K562 (cell line): Measurements from ENCODE around the gene RNF151. TPM values are rescaled to one million over a fixed set of nuclear protein-coding genes. Genes with fewer than 3 reads are reported as not detected.
A peak's percentile ranks its signal among the peaks of the same experiment; 100 is the strongest.

ENCODE experiments used
- ATAC-seq: fragments of 200-7000 bp; cut with Tn5 transposase; 3 replicates; pipeline ENCODE4 v1.9.1; 2020; ENCODE audit warnings: moderate library complexity
- BruUV-seq: library from RNA; stranded (reverse); fragments of 400-500 nt; replicated peaks from 2 replicates; lab custom pipeline; 2021; lab: Mats Ljungman, UMichigan
- CTCF ChIA-PET: fragments of 300-600 bp; formaldehyde crosslinking; extraction: SDS; loops from one replicate; lab custom pipeline; 2021; ENCODE audit warnings: low intra/inter-chr PET ratio; lab: Yijun Ruan, JAX
- POLR2A ChIA-PET: fragments of 300-600, 350-650 bp; sonication (Branson Sonifier 250); formaldehyde crosslinking; extraction: SDS; loops from one replicate; lab custom pipeline; 2021; ENCODE audit warnings: antibody characterized with exemption, inconsistent platforms; lab: Yijun Ruan, JAX
- DNase-seq, 4 experiments: peaks; one replicate each; pipeline versions ENCODE4 v3.0.0 to v3.0.0-alpha.2; 2011 to 2018; ENCODE audit warnings: low spot score in 3 of 4, mixed read lengths in 3 of 4; ENCODE audit errors: extremely low read depth in 1 of 4
- FAIRE-seq: peaks from 2 replicates; lab custom pipeline; 2011; peaks lifted over from hg19 to GRCh38; lab: Jason Lieb, UNC
- H2AFZ ChIP-seq: 2 replicates; pipeline ENCODE4 v1.6.0; 2011; ENCODE audit warnings: low read depth, low read length, control low read depth, inconsistent platforms
- H3K27ac ChIP-seq: fragments of 200-600 bp; 3 replicates; pipeline ENCODE4 v1.8.0; 2011; ENCODE audit warnings: low read depth, mild to moderate bottlenecking, control low read depth, inconsistent platforms, low read length, moderate library complexity, mixed read lengths; ENCODE audit errors: extremely low read depth
- H3K27me3 ChIP-seq, 2 experiments: fragments of 300-600 bp in 1 of 2; 2 replicates in 1 of 2; 3 replicates in 1 of 2; pipeline versions ENCODE4 v1.6.0 to v1.8.0; 2011; ENCODE audit warnings: inconsistent platforms in 2 of 2, low read length in 2 of 2, mild to moderate bottlenecking in 1 of 2, mixed read lengths in 1 of 2, moderate library complexity in 1 of 2; ENCODE audit not compliant: control insufficient read depth in 2 of 2, insufficient read depth in 2 of 2
- H3K36me3 ChIP-seq: fragments of 300-600 bp; 3 replicates; pipeline ENCODE4 v1.8.0; 2011; ENCODE audit warnings: mild to moderate bottlenecking, low read length, inconsistent platforms; ENCODE audit not compliant: control insufficient read depth, insufficient read depth
- H3K4me1 ChIP-seq, 2 experiments: fragments of 200-600 bp in 1 of 2; replicated peaks in 1 of 2; 2 replicates in 1 of 2; 3 replicates in 1 of 2; pipeline versions ENCODE4 v1.5.1 to v1.8.0; 2011; ENCODE audit warnings: inconsistent platforms in 2 of 2, low read length in 2 of 2, mild to moderate bottlenecking in 1 of 2, mixed read lengths in 1 of 2, moderate library complexity in 1 of 2; ENCODE audit not compliant: control insufficient read depth in 2 of 2, insufficient read depth in 2 of 2
- H3K4me2 ChIP-seq: 2 replicates; pipeline ENCODE4 v1.6.1; 2011; ENCODE audit warnings: low read length, control low read depth, inconsistent platforms, mixed read lengths; ENCODE audit not compliant: insufficient read depth
- H3K4me3 ChIP-seq: fragments of 200-600 bp; sonication (generic), shearing (Covaris generic); 2 replicates; pipeline ENCODE4 v1.5.1; 2016; ENCODE audit warnings: control low read depth, inconsistent platforms
- H3K79me2 ChIP-seq: fragments of 200-600 bp; 3 replicates; pipeline ENCODE4 v1.8.0; 2011; ENCODE audit warnings: low read length, inconsistent platforms; ENCODE audit not compliant: control insufficient read depth, insufficient read depth
- H3K9ac ChIP-seq, 2 experiments: 2 replicates each; pipeline versions ENCODE4 v1.6.0 to v1.6.1; 2011; ENCODE audit warnings: low read depth in 2 of 2, low read length in 2 of 2, control low read depth in 1 of 2, inconsistent platforms in 1 of 2, mild to moderate bottlenecking in 1 of 2, mixed read lengths in 1 of 2; ENCODE audit not compliant: insufficient read depth in 1 of 2
- H3K9me1 ChIP-seq: one replicate; pipeline ENCODE4 v1.6.0; 2011; ENCODE audit warnings: inconsistent platforms, mild to moderate bottlenecking, low read length, moderate library complexity; ENCODE audit not compliant: control insufficient read depth, insufficient read depth
- H3K9me3 ChIP-seq: replicated peaks from 2 replicates; pipeline ENCODE4 v1.5.1; 2011; ENCODE audit warnings: low read depth, low read length, inconsistent platforms; ENCODE audit not compliant: control insufficient read depth, insufficient read depth
- H4K20me1 ChIP-seq: replicated peaks from 2 replicates; pipeline ENCODE4 v1.6.1; 2011; ENCODE audit warnings: low read length, inconsistent platforms, mixed read lengths; ENCODE audit not compliant: control insufficient read depth, insufficient read depth
- ADNP ChIP-seq: fragments of 200-800 bp; sonication (Bioruptor generic); IDR thresholded peaks from 2 replicates; pipeline ENCODE4 v1.6.1; 2016; ENCODE audit warnings: missing genetic modification characterization, missing compliant biosample characterization
- POLR2G ChIP-seq: fragments of 200-400 bp; formaldehyde crosslinking; IDR thresholded peaks from 2 replicates; pipeline ENCODE4 v1.6.1; 2017; ENCODE audit warnings: low read depth, mild to moderate bottlenecking, antibody characterized with exemption, low read length, moderate library complexity
- RBFOX2 ChIP-seq: fragments of 200-400 bp; formaldehyde crosslinking; IDR thresholded peaks from 2 replicates; pipeline ENCODE4 v1.6.1; 2017; ENCODE audit warnings: low read depth, mild to moderate bottlenecking, low read length, moderate library complexity
- RBM14 ChIP-seq: fragments of 200-400 bp; formaldehyde crosslinking; IDR thresholded peaks from 2 replicates; pipeline ENCODE4 v1.6.1; 2018; ENCODE audit warnings: low read depth, mild to moderate bottlenecking, low read length, moderate library complexity, borderline replicate concordance; ENCODE audit not compliant: insufficient read depth
- WGBS: fragments of 100-300 bp; shearing (Covaris generic); methylation state at CpG from one replicate; pipeline ENCODE4 v1.1.6; 2016; ENCODE audit warnings: low coverage, mixed read lengths; ENCODE audit not compliant: insufficient coverage; ENCODE audit errors: missing lambda C conversion rate; 5-methylcytosine and 5-hydroxymethylcytosine counted together
- in situ Hi-C: fragments of 300-500 bp; cut with MboI; formaldehyde crosslinking; loops from 4 replicates; pipeline ENCODE4 v1.15.0; 2018; ENCODE audit warnings: inconsistent platforms, mixed read lengths
- intact Hi-C: fragments of 100-400 bp; cut with micrococcal nuclease; formaldehyde crosslinking; loops from 2 replicates; pipeline ENCODE4 v1.14.2; 2022
- polyA plus RNA-seq, 8 experiments: library from polyadenylated mRNA; depleted of rRNA in 4 of 8; stranded (reverse) in 5 of 8; unstranded in 3 of 8; fragments of >200 nt; fragmentation: Nextera tagmentation in 2 of 8; fragmentation: Illumina TruSeq in 1 of 8; extraction: Ambion mirVana in 2 of 8; extraction: Trizol in 1 of 8; gene quantifications; 2 replicates each; pipeline versions ENCODE4 v1.2.1 to v1.2.3, GENCODE V29; 2011 to 2014; ENCODE audit warnings: inconsistent platforms in 1 of 8, missing spikeins in 1 of 8
- total RNA-seq, 7 experiments: library from RNA; depleted of rRNA in 6 of 7; stranded (reverse); fragments of >200 nt in 6 of 7; fragmentation: Illumina TruSeq in 2 of 7; extraction: Trizol in 2 of 7; gene quantifications; 2 replicates each; pipeline versions ENCODE4 v1.2.1 to v1.2.3, GENCODE V29; 2011 to 2021; ENCODE audit warnings: low replicate concordance in 1 of 7
- TF ChIP-seq, protein P1 (sequence below): sonication (generic); formaldehyde crosslinking; IDR thresholded peaks from 2 replicates; pipeline ENCODE4 v1.8.1; 2023; ENCODE audit warnings: mild to moderate bottlenecking, missing genetic modification reagents

RNF151 gene
- total and polyA plus RNA-seq, 9 of the 15 experiments (the other 6 are each of a cell fraction or from before 2014, with no cell fraction given), result not detected

DNA sequence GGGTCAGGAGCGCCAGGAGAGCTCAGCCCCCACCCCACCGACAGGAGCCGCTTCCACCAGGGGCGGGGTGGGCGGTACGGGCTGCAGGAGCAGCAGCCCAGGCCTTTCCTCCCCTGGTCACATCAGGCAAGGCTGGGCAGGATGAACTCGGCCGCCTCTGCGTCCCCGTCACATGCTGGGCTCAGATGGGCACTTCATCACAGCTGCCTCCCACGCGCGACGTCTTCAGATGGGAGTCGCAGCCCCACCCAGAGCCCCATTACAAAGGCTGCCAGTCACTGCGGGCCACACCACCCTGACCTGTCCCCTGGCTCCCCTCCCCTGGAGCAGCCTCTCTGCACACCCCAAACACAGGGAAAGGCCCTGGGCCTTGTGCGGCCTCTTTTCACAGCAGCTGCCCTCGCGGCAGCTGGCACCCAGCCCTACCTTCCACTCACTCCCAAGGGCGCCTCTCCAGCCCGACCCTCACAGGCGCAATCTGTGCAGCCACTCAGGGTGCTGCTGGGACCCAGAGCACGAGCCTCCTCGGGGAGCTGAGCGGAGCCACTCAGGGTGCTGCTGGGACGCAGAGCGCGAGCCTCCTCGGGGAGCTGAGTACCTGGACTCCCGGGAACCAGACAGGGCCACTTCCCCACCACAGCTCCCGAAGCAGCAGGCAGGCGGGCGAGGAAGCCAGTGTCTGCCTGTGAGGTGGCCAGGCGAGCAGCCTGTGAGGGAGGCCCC lies 38.3 kb downstream of the RNF151 start:
- Histone ChIP-seq H3K79me2 (peaks cover 73% of the 10 kb centered on the region), H4K20me1 (peaks cover 46% of the 10 kb centered on the region), H3K36me3 (peaks cover 79% of the 10 kb centered on the region; the same call in 2 of the 3 replicates), H3K9me3 (no peaks in the 10 kb centered on the region), H2AFZ (no peak overlapping the region), H3K27ac (no peak overlapping the region), H3K27me3 (no peaks in the 10 kb centered on the region), H3K4me2 (no peak overlapping the region), H3K4me1 (peaks cover 20 to 94% of the 10 kb centered on the region in 2 experiments), H3K4me3 (no peak overlapping the region), H3K9ac (peak overlapping the region in 1 of 2 experiments; percentile 80; a peak in 2 of 4 replicates), H3K9me1 (peaks cover 19% of the 10 kb centered on the region)
- ATAC-seq (no peak), FAIRE-seq (no peak), DNase-seq (no peak)
- TF ChIP-seq, protein P1, sequence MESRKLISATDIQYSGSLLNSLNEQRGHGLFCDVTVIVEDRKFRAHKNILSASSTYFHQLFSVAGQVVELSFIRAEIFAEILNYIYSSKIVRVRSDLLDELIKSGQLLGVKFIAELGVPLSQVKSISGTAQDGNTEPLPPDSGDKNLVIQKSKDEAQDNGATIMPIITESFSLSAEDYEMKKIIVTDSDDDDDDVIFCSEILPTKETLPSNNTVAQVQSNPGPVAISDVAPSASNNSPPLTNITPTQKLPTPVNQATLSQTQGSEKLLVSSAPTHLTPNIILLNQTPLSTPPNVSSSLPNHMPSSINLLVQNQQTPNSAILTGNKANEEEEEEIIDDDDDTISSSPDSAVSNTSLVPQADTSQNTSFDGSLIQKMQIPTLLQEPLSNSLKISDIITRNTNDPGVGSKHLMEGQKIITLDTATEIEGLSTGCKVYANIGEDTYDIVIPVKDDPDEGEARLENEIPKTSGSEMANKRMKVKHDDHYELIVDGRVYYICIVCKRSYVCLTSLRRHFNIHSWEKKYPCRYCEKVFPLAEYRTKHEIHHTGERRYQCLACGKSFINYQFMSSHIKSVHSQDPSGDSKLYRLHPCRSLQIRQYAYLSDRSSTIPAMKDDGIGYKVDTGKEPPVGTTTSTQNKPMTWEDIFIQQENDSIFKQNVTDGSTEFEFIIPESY (CRISPR knock-in tag), result peak; percentile 67
- peak; percentile 69 for TF ChIP-seq POLR2G
- peak; percentile 56 for TF ChIP-seq RBFOX2
- no peak for TF ChIP-seq ADNP (tag)
- TF ChIP-seq RBM14, result peak; percentile 9; the same call in 1 of the 2 replicates
- CTCF ChIA-PET, result interaction anchor here (0.8 kb wide), 1 partner anchor 149 kb away, joined by 4 read pairs; no protein-coding TSS in a partner anchor
- POLR2A ChIA-PET, result interaction anchor here (0.5 to 3.0 kb wide), 10 partner anchors 9 to 511 kb away, joined by 3 to 12 read pairs (median 4); partner anchors contain the start of genes ECI1 and TRAF7
- intact Hi-C loops, result no loop called here
- in situ Hi-C loops, result no loop called here
- no TSS peak for BruUV-seq
- 83% methylated on average over 17 of the region's 34 CpGs for WGBS
